BLaER1 treated with 17β-estradiol and CSF1 and Interleukin-3, amounts not matched to agents 10 nM and 100 nM (cell line): ENCODE results near the gene EIF4G3.
"Not testable (repeated sequence)": the region's sequence is repeated elsewhere in the genome, so short reads cannot be mapped to it uniquely, and the experiment has no call there.

Experiments
- H3K27ac ChIP-seq, 11 experiments: shearing (Covaris generic); formaldehyde crosslinking; 2 replicates each; pipeline ENCODE4 v1.8.1; 2022
- H3K27me3 ChIP-seq, 11 experiments: shearing (Covaris generic); formaldehyde crosslinking; 2 replicates each; pipeline ENCODE4 v1.8.1; 2022
- H3K36me3 ChIP-seq, 11 experiments: shearing (Covaris generic); formaldehyde crosslinking; 2 replicates each; pipeline ENCODE4 v1.8.1; 2022
- H3K4me1 ChIP-seq, 10 experiments: shearing (Covaris generic); formaldehyde crosslinking; 2 replicates each; pipeline ENCODE4 v1.8.1; 2022
- H3K4me2 ChIP-seq, 11 experiments: shearing (Covaris generic); formaldehyde crosslinking; 2 replicates each; pipeline ENCODE4 v1.8.1; 2022
- H3K4me3 ChIP-seq, 10 experiments: shearing (Covaris generic); formaldehyde crosslinking; 2 replicates each; pipeline ENCODE4 v1.8.1; 2022
- H3K9ac ChIP-seq, 11 experiments: shearing (Covaris generic); formaldehyde crosslinking; 2 replicates each; pipeline ENCODE4 v1.8.1; 2022
- H3K9me3 ChIP-seq, 11 experiments: shearing (Covaris generic); formaldehyde crosslinking; replicated peaks in 1 of 11; 2 replicates each; pipeline ENCODE4 v1.8.1; 2022
- H4K20me1 ChIP-seq, 11 experiments: shearing (Covaris generic); formaldehyde crosslinking; 2 replicates each; pipeline ENCODE4 v1.8.1; 2022
- Cebpa-rat ChIP-seq, 11 experiments: shearing (Covaris generic); IDR thresholded peaks; 2 replicates each; pipeline ENCODE4 v1.8.1; 2022

Gene EIF4G3

DNA sequence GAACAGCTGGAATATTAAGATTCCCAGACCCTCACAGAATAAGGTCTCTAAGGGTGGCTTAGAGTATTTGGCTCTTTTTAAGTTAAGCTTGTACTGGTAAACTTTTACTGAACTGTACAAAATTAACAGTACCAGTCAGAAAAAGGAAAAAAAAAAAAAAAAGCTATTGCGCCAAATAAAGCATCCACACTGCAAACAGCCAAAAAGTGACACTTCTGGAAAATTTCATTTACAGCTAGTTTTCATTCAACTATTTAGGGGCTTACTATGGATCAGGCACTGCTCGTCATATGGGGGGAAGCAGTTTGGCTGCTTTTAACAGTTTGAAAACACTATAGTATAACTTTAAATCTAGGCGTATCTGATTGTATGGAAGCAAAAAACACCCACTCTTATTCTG, 139.6 kb downstream of the EIF4G3 start:
- peaks cover 59 to 87% (median 74%) of the 10 kb centered on the region in 11 experiments for H3K36me3 ChIP-seq
- H3K9ac ChIP-seq = no peak overlapping the region
- no peak overlapping the region for H3K4me2 ChIP-seq
- peaks cover 0 to 77% (median 28%) of the 10 kb centered on the region in 11 experiments; a peak in 17 of 22 replicates for H4K20me1 ChIP-seq
- peaks cover 13 to 43% (median 40%) of the 10 kb centered on the region in 11 experiments for H3K9me3 ChIP-seq
- no peaks in the 10 kb centered on the region for H3K4me1 ChIP-seq
- no peak overlapping the region for H3K4me3 ChIP-seq
- TF ChIP-seq Cebpa-rat (IDR thresholded peaks at IDR 0.05) = no peak
- no peak overlapping the region for H3K27ac ChIP-seq
- H3K27me3 ChIP-seq = no peaks in the 10 kb centered on the region

- no peaks in the 10 kb centered on the region for H3K4me1 ChIP-seq
- H3K4me3 ChIP-seq = no peak overlapping the region
- no peak overlapping the region for H3K9ac ChIP-seq
- TF ChIP-seq Cebpa-rat (IDR thresholded peaks at IDR 0.05) = no peak
- peaks cover 15 to 47% (median 44%) of the 10 kb centered on the region in 11 experiments for H3K9me3 ChIP-seq
- H3K27me3 ChIP-seq = no peaks in the 10 kb centered on the region
- H3K4me2 ChIP-seq = no peak overlapping the region
- peaks cover 0 to 84% (median 25%) of the 10 kb centered on the region in 11 experiments; a peak in 17 of 22 replicates for H4K20me1 ChIP-seq
- peaks cover 61 to 81% (median 71%) of the 10 kb centered on the region in 11 experiments for H3K36me3 ChIP-seq
- no peak overlapping the region for H3K27ac ChIP-seq
These were observed 140.9 kb downstream of the EIF4G3 start for GRCh38 chr1:21035794-21036193.

DNA sequence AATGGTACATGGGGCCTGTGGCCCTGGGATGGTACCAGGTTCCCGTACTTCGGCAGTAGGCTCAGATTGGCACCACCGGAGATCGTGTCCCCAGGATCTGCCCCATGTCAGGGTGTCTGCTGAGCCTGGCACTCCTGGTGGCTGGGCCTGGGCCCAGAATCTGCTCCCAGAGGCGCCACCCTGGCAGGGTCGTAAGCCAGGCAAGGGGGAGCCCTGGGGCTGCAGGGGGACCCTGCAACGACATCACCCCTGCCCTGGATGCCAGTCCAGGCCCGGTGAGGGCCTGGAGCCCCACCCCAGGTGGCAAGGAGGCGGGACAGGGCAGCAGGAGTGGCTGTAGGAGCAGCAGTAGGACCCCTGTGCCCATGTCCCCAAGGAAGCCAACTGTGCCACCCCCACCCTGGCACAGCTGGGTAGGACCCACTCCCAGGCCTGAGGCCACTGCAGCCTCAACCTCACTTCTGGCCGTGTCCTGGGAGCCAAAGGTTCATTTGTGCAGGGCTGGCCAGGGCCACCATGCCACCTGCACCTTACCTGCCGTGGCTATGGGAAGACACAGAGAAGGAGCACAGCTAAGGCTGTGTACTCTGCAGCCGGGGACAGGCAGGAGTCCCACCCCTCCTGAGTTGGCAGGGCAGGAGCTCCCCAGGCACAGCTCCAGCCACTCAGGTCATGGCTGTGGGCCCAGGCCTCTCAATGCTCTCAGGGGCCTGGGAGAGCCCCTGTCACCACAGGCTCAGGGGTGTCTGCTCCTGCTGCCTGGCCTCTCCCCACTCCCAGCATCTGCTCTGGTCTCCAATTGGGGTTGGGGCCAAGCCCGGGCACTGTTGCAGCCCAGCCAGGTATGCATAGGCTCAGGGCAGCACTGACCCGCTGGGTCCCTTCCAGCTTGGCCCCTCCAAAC, 141.7 kb downstream of the EIF4G3 start:
- TF ChIP-seq Cebpa-rat (IDR thresholded peaks at IDR 0.05) = no peak
- H3K4me3 ChIP-seq = no peak overlapping the region
- H3K27me3 ChIP-seq = no peaks in the 10 kb centered on the region
- H3K9ac ChIP-seq = no peak overlapping the region
- H3K36me3 ChIP-seq = peaks cover 62 to 81% (median 71%) of the 10 kb centered on the region in 11 experiments
- no peaks in the 10 kb centered on the region for H3K4me1 ChIP-seq
- peaks cover 23 to 54% (median 48%) of the 10 kb centered on the region in 11 experiments for H3K9me3 ChIP-seq
- peaks cover 0 to 82% (median 25%) of the 10 kb centered on the region in 11 experiments; a peak in 17 of 22 replicates for H4K20me1 ChIP-seq
- no peak overlapping the region for H3K4me2 ChIP-seq
- H3K27ac ChIP-seq = no peak overlapping the region

- no peaks in the 10 kb centered on the region for H3K4me1 ChIP-seq
- H3K4me2 ChIP-seq = no peak overlapping the region
- H3K4me3 ChIP-seq = no peak overlapping the region
- peaks cover 60 to 78% (median 67%) of the 10 kb centered on the region in 11 experiments for H3K36me3 ChIP-seq
- peaks cover 0 to 86% (median 25%) of the 10 kb centered on the region in 11 experiments; a peak in 17 of 22 replicates for H4K20me1 ChIP-seq
- no peak overlapping the region for H3K9ac ChIP-seq
- H3K27me3 ChIP-seq = no peaks in the 10 kb centered on the region
- no peak for TF ChIP-seq Cebpa-rat (IDR thresholded peaks at IDR 0.05)
- H3K9me3 ChIP-seq = peaks cover 23 to 51% (median 44%) of the 10 kb centered on the region in 11 experiments
- H3K27ac ChIP-seq = no peak overlapping the region
These were observed 144.0 kb downstream of the EIF4G3 start for GRCh38 chr1:21032741-21033140.

- Histone ChIP-seq H3K27me3 (no peaks in the 10 kb centered on the region), H3K36me3 (peaks cover 37 to 75% (median 64%) of the 10 kb centered on the region in 11 experiments), H3K9ac (no peak overlapping the region), H3K27ac (no peak overlapping the region), H3K4me1 (no peaks in the 10 kb centered on the region), H4K20me1 (peaks cover 0 to 82% (median 17%) of the 10 kb centered on the region in 11 experiments; a peak in 17 of 22 replicates), H3K4me2 (no peak overlapping the region), H3K4me3 (no peak overlapping the region), H3K9me3 (peaks cover 3 to 48% (median 39%) of the 10 kb centered on the region in 11 experiments; a peak in 20 of 22 replicates)
- TF ChIP-seq Cebpa-rat (IDR thresholded peaks at IDR 0.05) = no peak
These were observed 146.5 kb downstream of the EIF4G3 start for GRCh38 chr1:21030181-21030580.

GRCh38 chr1:21028520-21029145, 148.1 kb downstream of the EIF4G3 start:
- H3K36me3 ChIP-seq = peaks cover 32 to 70% (median 64%) of the 10 kb centered on the region in 11 experiments
- no peak overlapping the region for H3K27ac ChIP-seq
- TF ChIP-seq Cebpa-rat (IDR thresholded peaks at IDR 0.05) = no peak

DNA sequence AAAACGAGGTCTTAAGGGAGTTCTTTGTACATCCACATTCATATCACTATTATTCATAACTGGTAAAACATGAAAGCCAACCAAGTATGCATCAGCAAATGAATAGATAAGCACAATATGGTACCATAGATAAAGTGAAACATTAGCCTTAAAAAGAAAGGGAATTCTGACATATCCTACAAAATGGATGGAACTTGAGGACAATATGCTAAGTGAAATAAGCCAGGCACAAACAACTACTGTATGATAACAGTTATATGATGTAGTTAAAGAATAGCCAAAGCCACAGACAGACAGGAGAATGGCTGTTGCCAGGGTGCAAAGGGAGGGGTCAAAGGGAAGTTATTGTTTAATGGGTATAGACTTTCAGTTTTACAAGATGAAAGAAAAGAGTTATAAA, 148.9 kb downstream of the EIF4G3 start:
- H4K20me1 ChIP-seq = peaks cover 0 to 60% (median 0%) of the 10 kb centered on the region in 11 experiments; a peak in 11 of 22 replicates
- TF ChIP-seq Cebpa-rat (IDR thresholded peaks at IDR 0.05) = no peak
- H3K4me3 ChIP-seq = no peak overlapping the region
- H3K9me3 ChIP-seq = peaks cover 8 to 66% (median 53%) of the 10 kb centered on the region in 11 experiments; a peak in 20 of 22 replicates
- H3K27me3 ChIP-seq = no peaks in the 10 kb centered on the region
- H3K9ac ChIP-seq = no peak overlapping the region
- peaks cover under 1 to 2% (median 1%) of the 10 kb centered on the region in 10 experiments; a peak in 16 of 20 replicates for H3K4me1 ChIP-seq
- H3K27ac ChIP-seq = no peak overlapping the region
- no peak overlapping the region for H3K4me2 ChIP-seq
- peaks cover 32 to 70% (median 62%) of the 10 kb centered on the region in 11 experiments for H3K36me3 ChIP-seq

More at GRCh38 chr1:21028520-21029145, 148.1 kb downstream of the EIF4G3 start:
- Histone ChIP-seq H3K27me3 (no peaks in the 10 kb centered on the region), H3K4me3 (no peak overlapping the region), H4K20me1 (peaks cover 0 to 68% (median 5%) of the 10 kb centered on the region in 11 experiments; a peak in 13 of 22 replicates), H3K9me3 (peaks cover 8 to 61% (median 51%) of the 10 kb centered on the region in 11 experiments; a peak in 20 of 22 replicates), H3K4me2 (no peak overlapping the region), H3K4me1 (no peaks in the 10 kb centered on the region), H3K9ac (no peak overlapping the region)

DNA sequence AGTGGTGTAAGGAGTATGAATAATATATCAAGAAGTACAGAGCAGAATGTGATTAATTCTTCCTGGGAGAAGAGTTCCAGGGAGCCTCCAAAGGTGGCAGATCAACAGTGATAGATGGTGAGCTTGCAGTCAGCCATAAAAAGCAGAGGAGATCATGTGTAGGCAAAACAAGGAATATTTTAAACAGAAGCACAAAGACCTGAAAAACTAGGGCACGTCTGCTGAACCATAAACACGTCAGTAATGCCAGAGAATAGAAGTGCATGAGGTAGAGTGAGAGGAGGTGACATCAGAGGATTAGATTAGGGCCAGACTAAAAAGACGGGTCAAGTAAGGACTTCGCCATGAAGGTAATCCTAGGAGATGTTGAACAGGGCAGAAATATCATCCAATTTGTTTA, 151.8 kb downstream of the EIF4G3 start:
- H3K4me3 ChIP-seq = no peak overlapping the region
- H3K4me2 ChIP-seq = no peak overlapping the region
- H3K36me3 ChIP-seq = peaks cover 18 to 70% (median 56%) of the 10 kb centered on the region in 11 experiments
- peaks cover 10 to 21% (median 17%) of the 10 kb centered on the region in 10 experiments for H3K4me1 ChIP-seq
- no peak overlapping the region for H3K9ac ChIP-seq
- no peak overlapping the region for H3K27ac ChIP-seq
- peaks cover 2 to 54% (median 41%) of the 10 kb centered on the region in 11 experiments; a peak in 20 of 22 replicates for H3K9me3 ChIP-seq
- peaks cover 0 to 41% (median 5%) of the 10 kb centered on the region in 11 experiments; a peak in 9 of 22 replicates for H4K20me1 ChIP-seq
- no peaks in the 10 kb centered on the region for H3K27me3 ChIP-seq
- no peak for TF ChIP-seq Cebpa-rat (IDR thresholded peaks at IDR 0.05)

DNA sequence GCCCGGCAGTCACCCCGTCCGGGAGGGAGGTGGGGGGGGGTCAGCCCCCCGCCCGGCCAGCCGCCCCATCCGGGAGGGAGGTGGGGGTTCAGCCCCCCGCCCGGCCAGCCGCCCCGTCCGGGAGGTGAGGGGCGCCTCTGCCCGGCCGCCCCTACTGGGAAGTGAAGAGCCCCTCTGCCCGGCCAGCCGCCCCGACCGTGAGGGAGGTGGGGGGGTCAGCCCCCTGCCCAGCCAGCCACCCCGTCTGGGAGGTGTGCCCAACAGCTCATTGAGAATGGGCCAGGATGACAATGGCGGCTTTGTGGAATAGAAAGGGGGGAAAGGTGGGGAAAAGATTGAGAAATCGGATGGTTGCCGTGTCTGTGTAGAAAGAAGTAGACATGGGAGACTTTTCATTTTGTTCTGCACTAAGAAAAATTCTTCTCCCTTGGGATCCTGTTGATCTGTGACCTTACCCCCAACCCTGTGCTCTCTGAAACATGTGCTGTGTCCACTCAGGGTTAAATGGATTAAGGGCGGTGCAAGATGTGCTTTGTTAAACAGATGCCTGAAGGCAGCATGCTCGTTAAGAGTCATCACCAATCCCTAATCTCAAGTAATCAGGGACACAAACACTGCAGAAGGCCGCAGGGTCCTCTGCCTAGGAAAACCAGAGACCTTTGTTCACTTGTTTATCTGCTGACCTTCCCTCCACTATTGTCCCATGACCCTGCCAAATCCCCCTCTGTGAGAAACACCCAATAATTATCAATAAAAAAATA, 152.4 kb downstream of the EIF4G3 start:
- H3K9ac ChIP-seq, H3K27me3 ChIP-seq, H3K4me3 ChIP-seq, H3K27ac ChIP-seq, H3K4me2 ChIP-seq: not testable (repeated sequence)
- Histone ChIP-seq H3K9me3 (peaks cover 0 to 50% (median 40%) of the 10 kb centered on the region in 11 experiments; a peak in 20 of 22 replicates), H3K36me3 (peaks cover 14 to 64% (median 51%) of the 10 kb centered on the region in 11 experiments), H3K4me1 (peaks cover 10 to 21% (median 17%) of the 10 kb centered on the region in 10 experiments), H4K20me1 (peaks cover 0 to 40% (median 8%) of the 10 kb centered on the region in 11 experiments; a peak in 9 of 22 replicates)
